Naive thymus-derived CD4-positive, alpha-beta T cell (primary cell): ENCODE results near the gene GHRL. TPM values are rescaled to one million over a fixed set of nuclear protein-coding genes. Genes with fewer than 3 reads are reported as not detected.
A peak's percentile ranks its signal among the peaks of the same experiment; 100 is the strongest.

Experiments used
- ATAC-seq: fragments of 150-1000 bp; cut with Tn5 transposase; 2 replicates; pipeline ENCODE4 v1.10.0; 2021; ENCODE audit warnings: mild to moderate bottlenecking, moderate library complexity
- CTCF ChIA-PET: fragments of 350-600 bp; sonication (Branson Sonifier 250); formaldehyde crosslinking; loops from one replicate; lab custom pipeline; 2021; ENCODE audit warnings: antibody characterized with exemption; lab: Charles Lee
- POLR2A ChIA-PET: fragments of 350-600 bp; sonication (Branson Sonifier 250); formaldehyde crosslinking; loops from one replicate; lab custom pipeline; 2021; ENCODE audit warnings: antibody characterized with exemption, inconsistent platforms; lab: Charles Lee
- DNase-seq, 9 donors: peaks; one replicate each; pipeline versions ENCODE4 v3.0.0 to v3.0.0-alpha.2; 2020 to 2022; ENCODE audit warnings: mixed read lengths in 1 of 9
- H3K27ac ChIP-seq: one replicate; pipeline ENCODE4 v1.7.0; 2013; ENCODE audit warnings: mild to moderate bottlenecking, low read depth, low read length, moderate library complexity
- H3K27me3 ChIP-seq, 2 donors: one replicate each; pipeline ENCODE4 v1.7.0; 2013; ENCODE audit warnings: low read length in 2 of 2, mild to moderate bottlenecking in 2 of 2, moderate library complexity in 2 of 2; ENCODE audit not compliant: control insufficient read depth in 2 of 2, insufficient read depth in 2 of 2
- H3K36me3 ChIP-seq, 3 experiments: 1 replicate in 2 of 3; 2 replicates in 1 of 3; pipeline ENCODE4 v1.7.0; 2013; ENCODE audit warnings: low read length in 3 of 3, mild to moderate bottlenecking in 3 of 3, moderate library complexity in 1 of 3; ENCODE audit not compliant: insufficient read depth in 3 of 3, control insufficient read depth in 2 of 3
- H3K4me1 ChIP-seq, 2 donors: one replicate each; pipeline ENCODE4 v1.7.0; 2013; ENCODE audit warnings: low read length in 2 of 2, mild to moderate bottlenecking in 2 of 2, moderate library complexity in 1 of 2; ENCODE audit not compliant: control insufficient read depth in 2 of 2, insufficient read depth in 2 of 2
- H3K4me3 ChIP-seq: 2 replicates; pipeline ENCODE4 v1.7.0; 2013; ENCODE audit warnings: mild to moderate bottlenecking, low read length
- H3K9me3 ChIP-seq, 3 experiments: 1 replicate in 2 of 3; 2 replicates in 1 of 3; pipeline ENCODE4 v1.7.0; 2013; ENCODE audit warnings: low read length in 3 of 3; ENCODE audit not compliant: control insufficient read depth in 2 of 3
- H3K27ac Mint-ChIP-seq, 9 donors: one replicate each; pipeline ENCODE4 v1.8.0; 2020 to 2022; ENCODE audit warnings: mixed read lengths in 9 of 9, mild to moderate bottlenecking in 8 of 9, moderate library complexity in 5 of 9, inconsistent platforms in 2 of 9
- H3K27me3 Mint-ChIP-seq, 5 donors: one replicate each; pipeline ENCODE4 v1.8.0; 2021 to 2022; ENCODE audit warnings: mixed read lengths in 5 of 5, mild to moderate bottlenecking in 1 of 5
- H3K36me3 Mint-ChIP-seq, 5 donors: one replicate each; pipeline ENCODE4 v1.8.0; 2020 to 2022; ENCODE audit warnings: mixed read lengths in 5 of 5, mild to moderate bottlenecking in 3 of 5, inconsistent platforms in 1 of 5
- H3K4me1 Mint-ChIP-seq, 7 donors: one replicate each; pipeline ENCODE4 v1.8.0; 2020 to 2022; ENCODE audit warnings: mixed read lengths in 7 of 7, mild to moderate bottlenecking in 3 of 7, inconsistent platforms in 1 of 7
- H3K4me3 Mint-ChIP-seq, 10 donors: one replicate each; pipeline ENCODE4 v1.8.0; 2020 to 2022; ENCODE audit warnings: mild to moderate bottlenecking in 10 of 10, mixed read lengths in 10 of 10, moderate library complexity in 6 of 10, inconsistent platforms in 2 of 10
- H3K9me3 Mint-ChIP-seq, 11 donors: one replicate each; pipeline ENCODE4 v1.8.0; 2020 to 2022; ENCODE audit warnings: mixed read lengths in 11 of 11, mild to moderate bottlenecking in 4 of 11, inconsistent platforms in 1 of 11, moderate library complexity in 1 of 11
- intact Hi-C, 2 donors: fragments of 100-400 bp; cut with micrococcal nuclease; formaldehyde crosslinking; loops; one replicate each; pipeline ENCODE4 v1.15.1; 2023
- polyA plus RNA-seq, 2 donors: library from polyadenylated mRNA; unstranded; fragments of 300-500 nt; fragmentation: Illumina TruSeq; gene quantifications; one replicate each; pipeline ENCODE4 v1.2.3, GENCODE V29; 2021
- total RNA-seq, 6 experiments: library from RNA in 5 of 6; stranded (reverse) in 5 of 6; gene quantifications; 1 replicate in 5 of 6; 2 replicates in 1 of 6; pipeline ENCODE4 v1.2.3 and lab custom pipeline; 2021 to 2026

The GHRL gene
- total and polyA plus RNA-seq, 7 experiments from 2014 or later, result 0.35 to 3.8 (median 1.1) TPM

DNA sequence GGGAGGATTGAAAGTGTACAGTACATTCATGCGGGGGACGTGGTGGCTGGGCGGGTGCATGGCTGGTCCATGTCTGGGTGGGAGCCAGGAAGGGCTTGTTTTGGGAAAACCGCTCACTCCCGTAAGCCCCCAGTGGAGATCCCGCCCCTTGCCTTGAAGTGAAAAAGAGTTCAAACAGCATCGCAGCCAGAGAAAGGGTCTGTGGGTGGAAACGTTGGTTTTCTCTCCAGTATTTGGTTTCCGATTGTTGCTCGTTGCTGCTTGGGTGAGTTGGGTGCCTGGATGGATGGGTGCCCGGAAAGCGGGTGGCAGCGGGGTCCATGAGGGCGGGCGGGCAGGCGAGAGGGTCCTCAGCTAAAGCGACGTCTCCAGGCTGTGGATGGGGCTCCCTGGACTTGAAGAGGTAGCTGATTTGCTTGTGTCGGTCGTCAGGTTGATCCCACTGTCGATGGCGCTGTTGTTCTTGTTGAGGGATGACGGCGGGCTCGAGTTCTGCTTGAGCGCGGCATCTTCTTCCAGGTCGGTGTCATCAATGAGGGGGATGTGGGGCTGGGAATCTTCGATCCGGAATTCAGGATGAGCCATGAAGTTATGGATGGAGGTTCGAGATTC, 35.8 kb upstream of the GHRL start:
- no peak overlapping the region for H3K4me3 ChIP-seq
- DNase-seq, result no peak
- ChIA-PET CTCF (no interaction called here), POLR2A (no interaction called here)
- H3K27ac ChIP-seq, result no peak overlapping the region
- Mint-ChIP-seq H3K4me1 (peaks cover 0 to 3% (median 0%) of the 10 kb centered on the region in 7 donors), H3K4me3 (no peak overlapping the region), H3K27ac (no peak overlapping the region), H3K36me3 (peaks cover 0 to 5% (median 0%) of the 10 kb centered on the region in 5 donors), H3K9me3 (no peaks in the 10 kb centered on the region), H3K27me3 (peaks cover 11 to 52% (median 27%) of the 10 kb centered on the region in 5 donors)
- ATAC-seq, result no peak
- H3K4me1 ChIP-seq, result no peaks in the 10 kb centered on the region
- intact Hi-C loops, result loop anchor here in 1 of 2 donors (10.0 kb wide), 1 partner anchor 974 kb away; no protein-coding TSS in a partner anchor
- H3K36me3 ChIP-seq, result no peaks in the 10 kb centered on the region
- no peaks in the 10 kb centered on the region for H3K27me3 ChIP-seq
- H3K9me3 ChIP-seq, result no peaks in the 10 kb centered on the region

DNA sequence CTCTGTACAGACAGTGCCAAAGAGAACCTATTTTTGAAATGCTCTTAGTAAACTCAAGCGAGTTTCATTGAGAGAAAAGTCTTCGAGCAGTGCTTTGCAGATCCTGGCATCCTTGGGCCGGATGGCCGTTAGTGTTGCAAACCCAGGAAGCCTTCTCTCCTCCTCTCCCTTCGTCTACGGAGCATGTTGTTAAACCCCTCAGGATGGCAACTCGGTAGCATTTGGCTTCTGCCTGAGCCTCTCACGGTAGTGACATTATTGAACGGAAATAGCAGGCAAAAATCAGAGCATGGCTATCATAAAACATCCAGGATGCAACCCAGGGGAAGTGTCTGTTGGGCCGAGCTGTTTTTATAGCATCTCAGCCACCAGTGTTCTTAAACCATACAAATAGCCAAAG, 34.8 kb upstream of the GHRL start:
- ChIA-PET POLR2A (no interaction called here), CTCF (no interaction called here)
- ATAC-seq (no peak), DNase-seq (no peak)
- no peak overlapping the region for H3K27ac ChIP-seq
- H3K27me3 Mint-ChIP-seq, result peaks cover 11 to 52% (median 27%) of the 10 kb centered on the region in 5 donors
- no peak overlapping the region for H3K27ac Mint-ChIP-seq
- no peaks in the 10 kb centered on the region for H3K9me3 ChIP-seq
- H3K4me1 Mint-ChIP-seq, result peaks cover 0 to 3% (median 0%) of the 10 kb centered on the region in 7 donors
- H3K4me1 ChIP-seq, result no peaks in the 10 kb centered on the region
- no peaks in the 10 kb centered on the region for H3K27me3 ChIP-seq
- no peaks in the 10 kb centered on the region for H3K36me3 ChIP-seq
- intact Hi-C loops, result loop anchor here in 1 of 2 donors (10.0 kb wide), 1 partner anchor 973 kb away; no protein-coding TSS in a partner anchor
- no peak overlapping the region for H3K4me3 Mint-ChIP-seq
- no peaks in the 10 kb centered on the region for H3K9me3 Mint-ChIP-seq
- peaks cover 0 to 5% (median 0%) of the 10 kb centered on the region in 5 donors for H3K36me3 Mint-ChIP-seq
- no peak overlapping the region for H3K4me3 ChIP-seq

DNA sequence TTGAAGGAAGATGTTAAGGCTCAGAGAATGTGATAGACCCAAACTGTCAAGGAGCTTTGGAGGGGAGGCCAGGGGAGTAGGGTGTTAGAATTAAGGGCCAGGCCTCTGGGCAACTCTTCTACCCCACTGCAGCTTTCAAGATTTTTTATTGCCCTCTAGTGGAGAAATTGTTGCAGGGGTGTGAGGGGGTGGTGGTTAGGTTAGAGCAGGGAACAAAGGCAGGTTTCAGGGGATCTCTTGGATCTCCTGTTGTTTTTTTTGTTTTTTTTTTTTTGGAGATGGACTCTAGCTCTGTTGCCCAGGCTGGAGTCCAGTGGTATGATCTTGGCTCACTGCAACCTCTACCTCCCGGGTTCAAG, 29.6 kb upstream of the GHRL start:
- Histone ChIP-seq H3K9me3 (no peaks in the 10 kb centered on the region), H3K4me1 (peaks cover 12 to 22% of the 10 kb centered on the region in 2 donors), H3K27ac (no peak overlapping the region), H3K36me3 (peaks cover 0 to 20% (median 10%) of the 10 kb centered on the region in 3 experiments), H3K4me3 (no peak overlapping the region), H3K27me3 (no peaks in the 10 kb centered on the region)
- ChIA-PET POLR2A (interaction anchor here (0.7 to 3.2 kb wide), 3 partner anchors 115 to 390 kb away, joined by 3 to 21 read pairs (median 6); partner anchors contain the start of gene CRELD1), CTCF (no interaction called here)
- DNase-seq (peak in 3 of 9 donors; percentile 12 to 32 (median 17)), ATAC-seq (no peak)
- H3K27me3 Mint-ChIP-seq, result peaks cover 0 to 27% (median 9%) of the 10 kb centered on the region in 5 donors
- H3K36me3 Mint-ChIP-seq, result peaks cover 0 to 8% (median 0%) of the 10 kb centered on the region in 5 donors
- peaks cover 5 to 40% (median 30%) of the 10 kb centered on the region in 7 donors for H3K4me1 Mint-ChIP-seq
- peak overlapping the region in 5 of 10 donors; percentile 5 to 85 (median 32) for H3K4me3 Mint-ChIP-seq
- no peaks in the 10 kb centered on the region for H3K9me3 Mint-ChIP-seq
- peak overlapping the region in 8 of 9 donors; percentile 0 to 97 (median 86) for H3K27ac Mint-ChIP-seq
- intact Hi-C loops, result loop anchor here (1.0 to 10.0 kb wide), 4 partner anchors 60 to 968 kb away; partner anchors contain the start of gene CRELD1 (in 1 of the 2)

DNA sequence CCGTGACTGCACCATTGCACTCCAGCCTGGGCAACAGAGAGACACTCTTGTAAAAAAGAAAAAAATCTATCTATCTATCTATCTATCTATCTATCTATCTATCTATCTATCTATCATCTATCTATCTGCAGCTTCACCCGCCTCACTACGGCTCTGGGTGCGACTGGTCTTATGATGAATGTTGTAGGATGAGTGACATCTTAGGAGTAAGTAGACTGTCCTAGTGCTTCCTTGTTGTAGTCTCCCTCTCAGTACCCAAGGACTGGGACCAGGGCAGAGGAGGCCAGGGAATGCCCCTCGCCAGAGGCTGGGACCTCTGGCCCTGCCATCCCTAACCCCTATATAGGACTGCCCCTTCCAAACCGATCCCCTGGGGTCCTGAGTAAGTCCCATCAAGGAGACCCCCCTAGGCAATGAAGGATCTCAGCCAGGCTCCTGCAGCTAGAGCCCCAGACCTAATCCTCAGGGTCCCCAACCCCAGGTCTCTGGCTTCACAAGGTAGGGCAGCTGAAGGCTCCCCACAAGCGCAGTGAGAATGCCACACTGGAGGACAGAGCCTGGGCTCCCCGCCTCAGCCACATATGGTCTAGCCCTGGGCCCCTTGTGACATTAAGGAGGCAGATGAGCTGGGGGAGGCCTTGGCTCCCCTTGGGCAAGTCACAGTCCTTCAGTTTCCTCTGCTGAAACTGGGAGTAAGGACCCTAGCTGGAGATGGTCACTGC, 29.0 kb upstream of the GHRL start:
- Mint-ChIP-seq H3K4me1 (peaks cover 5 to 44% (median 30%) of the 10 kb centered on the region in 7 donors), H3K4me3 (peak overlapping the region; percentile 70 to 95 (median 90)), H3K27ac (peak overlapping the region; percentile 84 to 98 (median 93)), H3K27me3 (peaks cover 0 to 23% (median 7%) of the 10 kb centered on the region in 5 donors), H3K36me3 (peaks cover 0 to 8% (median 0%) of the 10 kb centered on the region in 5 donors), H3K9me3 (no peaks in the 10 kb centered on the region)
- peaks cover 12 to 22% of the 10 kb centered on the region in 2 donors for H3K4me1 ChIP-seq
- CTCF ChIA-PET, result interaction anchor here (1.1 kb wide), 2 partner anchors 339 to 388 kb away, joined by 3 read pairs; partner anchors contain the start of gene CRELD1
- peak overlapping the region; percentile 94 for H3K27ac ChIP-seq
- peak overlapping the region; percentile 96 for H3K4me3 ChIP-seq
- no peak for ATAC-seq
- H3K36me3 ChIP-seq, result peaks cover 0 to 25% (median 10%) of the 10 kb centered on the region in 3 experiments
- H3K9me3 ChIP-seq, result no peaks in the 10 kb centered on the region
- H3K27me3 ChIP-seq, result no peaks in the 10 kb centered on the region
- intact Hi-C loops, result loop anchor here (1.0 to 10.0 kb wide), 22 partner anchors 59 to 1358 kb away; partner anchors contain the start of genes BRK1 (in 2 of the 2), BRPF1 (in 2 of the 2), CRELD1 (in 2 of the 2) and FANCD2 (in 2 of the 2)
- POLR2A ChIA-PET, result interaction anchor here (0.7 to 3.2 kb wide), 7 partner anchors 58 to 389 kb away, joined by 3 to 21 read pairs (median 6); partner anchors contain the start of genes CRELD1, PRRT3 and TATDN2
- DNase-seq, result no peak

DNA sequence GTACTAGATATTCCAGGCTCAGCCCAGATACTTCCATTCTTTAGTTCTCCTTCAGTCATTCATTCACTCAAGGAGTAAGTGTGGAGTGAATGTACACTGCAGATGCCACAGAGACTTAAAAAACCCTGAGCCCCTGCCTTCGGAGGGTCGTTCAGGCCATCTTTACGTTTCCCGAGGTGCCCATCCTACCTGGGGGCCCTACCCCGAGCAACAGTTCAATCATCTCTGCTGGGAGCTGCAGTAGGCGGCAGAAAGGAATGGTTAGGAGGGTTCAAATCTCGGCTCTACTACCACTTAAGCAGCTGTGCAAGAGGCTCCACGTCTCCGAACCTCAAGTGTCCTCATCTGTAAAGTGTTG, 27.6 kb upstream of the GHRL start:
- CTCF ChIA-PET, result interaction anchor here (0.8 to 1.2 kb wide), 2 partner anchors 134 to 418 kb away, joined by 3 read pairs; no protein-coding TSS in a partner anchor
- no peak for ATAC-seq
- intact Hi-C loops, result loop anchor here (2.0 to 10.0 kb wide), 6 partner anchors 58 to 965 kb away; partner anchors contain the start of genes RPUSD3 (in 1 of the 2) and TATDN2 (in 1 of the 2)
- H3K27me3 ChIP-seq, result no peaks in the 10 kb centered on the region
- peak overlapping the region; percentile 94 for H3K27ac ChIP-seq
- Mint-ChIP-seq H3K4me1 (peaks cover 5 to 44% (median 30%) of the 10 kb centered on the region in 7 donors), H3K36me3 (peaks cover 0 to 8% (median 0%) of the 10 kb centered on the region in 5 donors), H3K27ac (peak overlapping the region; percentile 84 to 98 (median 93)), H3K4me3 (peak overlapping the region; percentile 85 to 97 (median 92)), H3K9me3 (no peaks in the 10 kb centered on the region), H3K27me3 (peaks cover 0 to 11% (median 0%) of the 10 kb centered on the region in 5 donors)
- DNase-seq, result no peak
- H3K36me3 ChIP-seq, result peaks cover 0 to 37% (median 16%) of the 10 kb centered on the region in 3 experiments
- H3K9me3 ChIP-seq, result no peaks in the 10 kb centered on the region
- POLR2A ChIA-PET, result interaction anchor here (0.6 to 3.2 kb wide), 14 partner anchors 8 to 1483 kb away, joined by 3 to 21 read pairs (median 4); partner anchors contain the start of genes CRELD1, OGG1, PRRT3 and TATDN2
- H3K4me1 ChIP-seq, result peaks cover 12 to 22% of the 10 kb centered on the region in 2 donors
- H3K4me3 ChIP-seq, result peak overlapping the region; percentile 96

DNA sequence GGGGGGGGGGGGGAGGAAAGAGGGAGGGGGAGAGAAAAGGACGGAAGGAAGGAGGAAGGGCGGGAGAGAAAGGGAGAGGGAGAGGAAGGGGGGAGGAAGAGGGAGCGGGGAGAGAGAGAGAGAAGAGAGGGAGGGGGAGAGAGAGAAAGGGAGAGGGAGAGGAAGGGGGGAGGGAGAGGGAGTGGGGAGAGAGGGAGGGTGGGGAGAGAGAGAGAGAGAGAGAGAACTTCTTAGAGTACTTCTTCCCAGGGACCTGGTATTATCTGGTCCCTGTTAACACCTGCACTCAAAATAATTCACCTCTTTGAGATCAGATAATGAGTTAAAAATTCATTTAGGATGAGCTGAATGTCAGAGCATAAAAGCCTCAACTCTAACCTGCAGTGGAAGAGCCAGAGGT, 27.1 kb upstream of the GHRL start:
- peaks cover 0 to 10% (median 0%) of the 10 kb centered on the region in 5 donors for H3K36me3 Mint-ChIP-seq
- peak overlapping the region; percentile 84 to 98 (median 93) for H3K27ac Mint-ChIP-seq

More for the DNA sequence above, 27.1 kb upstream of the GHRL start:
- H3K27ac ChIP-seq, result peak overlapping the region; percentile 94
- no peaks in the 10 kb centered on the region for H3K9me3 Mint-ChIP-seq
- POLR2A ChIA-PET, result interaction anchor here (1.0 to 3.2 kb wide), 5 partner anchors 14 to 429 kb away, joined by 3 to 21 read pairs (median 6); partner anchors contain the start of genes CRELD1 and TATDN2
- peak overlapping the region; percentile 96 for H3K4me3 ChIP-seq
- H3K36me3 ChIP-seq, result peaks cover under 1 to 41% (median 19%) of the 10 kb centered on the region in 3 experiments
- H3K4me1 ChIP-seq, result peaks cover 12 to 22% of the 10 kb centered on the region in 2 donors
- CTCF ChIA-PET, result interaction anchor here (1.2 kb wide), 1 partner anchor 133 kb away, joined by 3 read pairs; no protein-coding TSS in a partner anchor
- H3K27me3 ChIP-seq, result no peaks in the 10 kb centered on the region
- peak overlapping the region; percentile 85 to 97 (median 92) for H3K4me3 Mint-ChIP-seq
- DNase-seq (no peak), ATAC-seq (no peak)
- no peaks in the 10 kb centered on the region for H3K9me3 ChIP-seq
- H3K27me3 Mint-ChIP-seq, result peaks cover 0 to 7% (median 0%) of the 10 kb centered on the region in 5 donors
- intact Hi-C loops, result loop anchor here (2.0 to 10.0 kb wide), 6 partner anchors 58 to 965 kb away; partner anchors contain the start of genes RPUSD3 (in 1 of the 2) and TATDN2 (in 1 of the 2)
- peaks cover 5 to 44% (median 30%) of the 10 kb centered on the region in 7 donors for H3K4me1 Mint-ChIP-seq
